K562 (cell line): ENCODE results near the gene TMEM86B. TPM values are rescaled to one million over a fixed set of nuclear protein-coding genes. Genes with fewer than 3 reads are reported as not detected.

Experiments
- ARNT ChIP-seq, 2 experiments: fragments of 450-650 bp; IDR thresholded peaks; 2 replicates each; pipeline ENCODE4 v1.6.1; 2016; ENCODE audit warnings: mild to moderate bottlenecking in 1 of 2
- KLF16 ChIP-seq: IDR thresholded peaks from 2 replicates; pipeline ENCODE4 v1.6.1; 2016; ENCODE audit warnings: antibody characterized with exemption
- KLF6 ChIP-seq: fragments of 250-450 bp; sonication (Bioruptor Pico); IDR thresholded peaks from 2 replicates; pipeline ENCODE4 v1.4.0; 2020; ENCODE audit warnings: mild to moderate bottlenecking, moderate library complexity, borderline replicate concordance
- NBN ChIP-seq: fragments of 450-650 bp; IDR thresholded peaks from 2 replicates; pipeline ENCODE4 v1.6.1; 2016; ENCODE audit warnings: low read depth, mild to moderate bottlenecking
- RHOXF2B ChIP-seq: fragments of 250-450 bp; sonication (Bioruptor Pico); conservative IDR thresholded peaks from 2 replicates; pipeline ENCODE4 v1.5.1; 2021
- SIX5 ChIP-seq, 2 experiments: IDR thresholded peaks; 2 replicates each; pipeline ENCODE4 v1.6.1; 2011; ENCODE audit warnings: low read length in 2 of 2, borderline replicate concordance in 1 of 2, low read depth in 1 of 2, mild to moderate bottlenecking in 1 of 2, moderate library complexity in 1 of 2; ENCODE audit not compliant: insufficient read depth in 1 of 2
- SRSF1 ChIP-seq: fragments of 200-400 bp; formaldehyde crosslinking; IDR thresholded peaks from 2 replicates; pipeline ENCODE4 v1.6.1; 2017; ENCODE audit warnings: mild to moderate bottlenecking, low read depth, low read length, moderate library complexity
- SRSF3 ChIP-seq: fragments of 200-400 bp; formaldehyde crosslinking; IDR thresholded peaks from 2 replicates; pipeline ENCODE4 v1.6.1; 2016; ENCODE audit warnings: mild to moderate bottlenecking, low read length, moderate library complexity; ENCODE audit not compliant: insufficient read depth
- U2AF1 ChIP-seq: fragments of 200-400 bp; formaldehyde crosslinking; optimal IDR thresholded peaks from 2 replicates; pipeline ENCODE3; 2017; ENCODE audit warnings: mild to moderate bottlenecking, low read depth, low read length, moderate library complexity
- ZC3H8 ChIP-seq: fragments of 450-650 bp; IDR thresholded peaks from 2 replicates; pipeline ENCODE4 v1.6.1; 2017
- ZNF253 ChIP-seq: fragments of 250-450 bp; sonication (Bioruptor Pico); conservative IDR thresholded peaks from 2 replicates; pipeline ENCODE4 v1.6.1; 2021; ENCODE audit warnings: mild to moderate bottlenecking
- ZNF41 ChIP-seq: fragments of 250-450 bp; sonication (Bioruptor Pico); conservative IDR thresholded peaks from 2 replicates; pipeline ENCODE4 v1.4.0; 2020; ENCODE audit warnings: mild to moderate bottlenecking
- polyA plus RNA-seq, 8 experiments: library from polyadenylated mRNA; depleted of rRNA in 4 of 8; stranded (reverse) in 5 of 8; unstranded in 3 of 8; fragments of >200 nt; fragmentation: Nextera tagmentation in 2 of 8; fragmentation: Illumina TruSeq in 1 of 8; extraction: Ambion mirVana in 2 of 8; extraction: Trizol in 1 of 8; gene quantifications; 2 replicates each; pipeline versions ENCODE4 v1.2.1 to v1.2.3, GENCODE V29; 2011 to 2014; ENCODE audit warnings: inconsistent platforms in 1 of 8, missing spikeins in 1 of 8
- total RNA-seq, 7 experiments: library from RNA; depleted of rRNA in 6 of 7; stranded (reverse); fragments of >200 nt in 6 of 7; fragmentation: Illumina TruSeq in 2 of 7; extraction: Trizol in 2 of 7; gene quantifications; 2 replicates each; pipeline versions ENCODE4 v1.2.1 to v1.2.3, GENCODE V29; 2011 to 2021; ENCODE audit warnings: low replicate concordance in 1 of 7
- TF ChIP-seq, protein P1 (sequence below), 2 experiments: fragments of 450-650 bp in 1 of 2; sonication (generic) in 1 of 2; formaldehyde crosslinking in 1 of 2; IDR thresholded peaks in 1 of 2; conservative IDR thresholded peaks in 1 of 2; 2 replicates each; pipeline versions ENCODE4 v1.6.1 to v1.8.1; 2016 to 2023; ENCODE audit warnings: mild to moderate bottlenecking in 2 of 2, moderate library complexity in 2 of 2, inconsistent platforms in 1 of 2, missing genetic modification reagents in 1 of 2
- TF ChIP-seq, protein P2 (sequence below), 2 experiments: fragments of 450-650 bp in 1 of 2; IDR thresholded peaks; 2 replicates each; pipeline ENCODE4 v1.6.1; 2011 to 2017; ENCODE audit warnings: low read depth in 2 of 2, antibody characterized with exemption in 1 of 2, borderline replicate concordance in 1 of 2, low read length in 1 of 2, mild to moderate bottlenecking in 1 of 2, mixed read lengths in 1 of 2; ENCODE audit not compliant: control insufficient read depth in 1 of 2
- TF ChIP-seq, protein P3 (sequence below): fragments of 150-350 bp; conservative IDR thresholded peaks from 2 replicates; pipeline ENCODE4 v1.6.1; 2014; ENCODE audit warnings: low read length
- TF ChIP-seq, protein P4 (sequence below): fragments of 250-450 bp; sonication (Bioruptor Pico); IDR thresholded peaks from 2 replicates; pipeline ENCODE4 v1.4.0; 2020; ENCODE audit warnings: mild to moderate bottlenecking, moderate library complexity

The TMEM86B gene
- total and polyA plus RNA-seq, 9 of the 15 experiments (the other 6 are each of a cell fraction or from before 2014, with no cell fraction given): 0.28 to 7.9 (median 2.1) TPM

DNA sequence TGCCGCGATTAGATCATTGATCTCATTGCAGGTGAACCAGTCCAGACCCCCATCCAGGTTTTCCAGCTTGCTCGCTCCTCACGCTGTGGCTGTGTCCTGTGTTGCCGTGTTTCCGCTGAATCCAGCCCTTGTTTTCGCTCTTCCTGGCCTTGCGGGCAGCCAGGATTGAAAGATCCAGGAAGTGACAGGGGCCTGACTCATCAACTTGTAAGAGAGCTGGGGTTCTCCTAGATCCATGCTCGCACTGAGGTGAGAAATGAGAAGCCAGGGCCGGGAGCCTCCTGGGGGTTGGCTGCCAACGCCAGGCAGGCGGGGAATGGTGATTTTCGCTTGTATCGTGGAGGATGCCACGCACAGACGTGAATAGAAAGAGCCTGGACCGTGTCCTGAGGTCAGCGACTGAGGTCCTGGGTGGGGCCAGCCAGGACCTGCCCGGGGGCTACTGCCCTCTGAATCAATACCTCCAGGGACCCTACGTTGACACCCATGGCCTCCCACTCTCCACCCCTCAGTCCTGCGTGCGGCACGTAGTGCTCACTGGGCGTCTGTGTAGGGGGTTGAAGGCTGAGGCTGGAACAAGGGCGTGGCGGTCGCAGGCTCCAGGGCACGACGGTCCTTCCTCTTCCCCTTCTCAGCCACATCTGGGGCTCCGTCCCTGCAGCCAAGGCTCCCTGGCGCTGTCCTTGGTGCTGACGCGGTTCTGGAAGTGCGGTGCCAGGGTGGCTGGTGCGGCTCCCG lies 11.9 kb downstream of the TMEM86B start (continued):
- TF ChIP-seq, protein P1, sequence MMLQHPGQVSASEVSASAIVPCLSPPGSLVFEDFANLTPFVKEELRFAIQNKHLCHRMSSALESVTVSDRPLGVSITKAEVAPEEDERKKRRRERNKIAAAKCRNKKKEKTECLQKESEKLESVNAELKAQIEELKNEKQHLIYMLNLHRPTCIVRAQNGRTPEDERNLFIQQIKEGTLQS (IDR thresholded peaks at IDR 0.05): peak; percentile 75
- TF ChIP-seq, protein P1 (CRISPR knock-in tag; conservative IDR thresholded peaks at IDR 0.05): peak; percentile 87
- TF ChIP-seq, protein P2, sequence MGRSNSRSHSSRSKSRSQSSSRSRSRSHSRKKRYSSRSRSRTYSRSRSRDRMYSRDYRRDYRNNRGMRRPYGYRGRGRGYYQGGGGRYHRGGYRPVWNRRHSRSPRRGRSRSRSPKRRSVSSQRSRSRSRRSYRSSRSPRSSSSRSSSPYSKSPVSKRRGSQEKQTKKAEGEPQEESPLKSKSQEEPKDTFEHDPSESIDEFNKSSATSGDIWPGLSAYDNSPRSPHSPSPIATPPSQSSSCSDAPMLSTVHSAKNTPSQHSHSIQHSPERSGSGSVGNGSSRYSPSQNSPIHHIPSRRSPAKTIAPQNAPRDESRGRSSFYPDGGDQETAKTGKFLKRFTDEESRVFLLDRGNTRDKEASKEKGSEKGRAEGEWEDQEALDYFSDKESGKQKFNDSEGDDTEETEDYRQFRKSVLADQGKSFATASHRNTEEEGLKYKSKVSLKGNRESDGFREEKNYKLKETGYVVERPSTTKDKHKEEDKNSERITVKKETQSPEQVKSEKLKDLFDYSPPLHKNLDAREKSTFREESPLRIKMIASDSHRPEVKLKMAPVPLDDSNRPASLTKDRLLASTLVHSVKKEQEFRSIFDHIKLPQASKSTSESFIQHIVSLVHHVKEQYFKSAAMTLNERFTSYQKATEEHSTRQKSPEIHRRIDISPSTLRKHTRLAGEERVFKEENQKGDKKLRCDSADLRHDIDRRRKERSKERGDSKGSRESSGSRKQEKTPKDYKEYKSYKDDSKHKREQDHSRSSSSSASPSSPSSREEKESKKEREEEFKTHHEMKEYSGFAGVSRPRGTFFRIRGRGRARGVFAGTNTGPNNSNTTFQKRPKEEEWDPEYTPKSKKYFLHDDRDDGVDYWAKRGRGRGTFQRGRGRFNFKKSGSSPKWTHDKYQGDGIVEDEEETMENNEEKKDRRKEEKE (IDR thresholded peaks at IDR 0.05; ENCODE audit: borderline replicate concordance in 1 of 2, control insufficient read depth in 1 of 2, low read depth in 2 of 2, low read length in 1 of 2): no peak
- TF ChIP-seq, protein P3, sequence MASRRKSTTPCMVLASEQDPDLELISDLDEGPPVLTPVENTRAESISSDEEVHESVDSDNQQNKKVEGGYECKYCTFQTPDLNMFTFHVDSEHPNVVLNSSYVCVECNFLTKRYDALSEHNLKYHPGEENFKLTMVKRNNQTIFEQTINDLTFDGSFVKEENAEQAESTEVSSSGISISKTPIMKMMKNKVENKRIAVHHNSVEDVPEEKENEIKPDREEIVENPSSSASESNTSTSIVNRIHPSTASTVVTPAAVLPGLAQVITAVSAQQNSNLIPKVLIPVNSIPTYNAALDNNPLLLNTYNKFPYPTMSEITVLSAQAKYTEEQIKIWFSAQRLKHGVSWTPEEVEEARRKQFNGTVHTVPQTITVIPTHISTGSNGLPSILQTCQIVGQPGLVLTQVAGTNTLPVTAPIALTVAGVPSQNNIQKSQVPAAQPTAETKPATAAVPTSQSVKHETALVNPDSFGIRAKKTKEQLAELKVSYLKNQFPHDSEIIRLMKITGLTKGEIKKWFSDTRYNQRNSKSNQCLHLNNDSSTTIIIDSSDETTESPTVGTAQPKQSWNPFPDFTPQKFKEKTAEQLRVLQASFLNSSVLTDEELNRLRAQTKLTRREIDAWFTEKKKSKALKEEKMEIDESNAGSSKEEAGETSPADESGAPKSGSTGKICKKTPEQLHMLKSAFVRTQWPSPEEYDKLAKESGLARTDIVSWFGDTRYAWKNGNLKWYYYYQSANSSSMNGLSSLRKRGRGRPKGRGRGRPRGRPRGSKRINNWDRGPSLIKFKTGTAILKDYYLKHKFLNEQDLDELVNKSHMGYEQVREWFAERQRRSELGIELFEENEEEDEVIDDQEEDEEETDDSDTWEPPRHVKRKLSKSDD: peak; percentile 58; the same call in 1 of the 2 replicates
- TF ChIP-seq NBN: peak; percentile 85
- 0 out of 2 replicates have a peak, but pooled peaks have one; percentile 57 for TF ChIP-seq ZC3H8
- peak; percentile 100 for TF ChIP-seq SRSF3
- TF ChIP-seq ARNT (IDR thresholded peaks at IDR 0.05): peak; percentile 89; a peak in 3 of 4 replicates
- TF ChIP-seq SRSF1: no peak
- TF ChIP-seq U2AF1: no peak
- no peak for TF ChIP-seq ZNF41 (CRISPR knock-in tag)
- TF ChIP-seq KLF16: peak; percentile 52; the same call in 1 of the 2 replicates
- TF ChIP-seq RHOXF2B: 0 out of 2 replicates have a peak, but pooled peaks have one; percentile 3
- no peak for TF ChIP-seq ZNF253
- TF ChIP-seq, protein P4, sequence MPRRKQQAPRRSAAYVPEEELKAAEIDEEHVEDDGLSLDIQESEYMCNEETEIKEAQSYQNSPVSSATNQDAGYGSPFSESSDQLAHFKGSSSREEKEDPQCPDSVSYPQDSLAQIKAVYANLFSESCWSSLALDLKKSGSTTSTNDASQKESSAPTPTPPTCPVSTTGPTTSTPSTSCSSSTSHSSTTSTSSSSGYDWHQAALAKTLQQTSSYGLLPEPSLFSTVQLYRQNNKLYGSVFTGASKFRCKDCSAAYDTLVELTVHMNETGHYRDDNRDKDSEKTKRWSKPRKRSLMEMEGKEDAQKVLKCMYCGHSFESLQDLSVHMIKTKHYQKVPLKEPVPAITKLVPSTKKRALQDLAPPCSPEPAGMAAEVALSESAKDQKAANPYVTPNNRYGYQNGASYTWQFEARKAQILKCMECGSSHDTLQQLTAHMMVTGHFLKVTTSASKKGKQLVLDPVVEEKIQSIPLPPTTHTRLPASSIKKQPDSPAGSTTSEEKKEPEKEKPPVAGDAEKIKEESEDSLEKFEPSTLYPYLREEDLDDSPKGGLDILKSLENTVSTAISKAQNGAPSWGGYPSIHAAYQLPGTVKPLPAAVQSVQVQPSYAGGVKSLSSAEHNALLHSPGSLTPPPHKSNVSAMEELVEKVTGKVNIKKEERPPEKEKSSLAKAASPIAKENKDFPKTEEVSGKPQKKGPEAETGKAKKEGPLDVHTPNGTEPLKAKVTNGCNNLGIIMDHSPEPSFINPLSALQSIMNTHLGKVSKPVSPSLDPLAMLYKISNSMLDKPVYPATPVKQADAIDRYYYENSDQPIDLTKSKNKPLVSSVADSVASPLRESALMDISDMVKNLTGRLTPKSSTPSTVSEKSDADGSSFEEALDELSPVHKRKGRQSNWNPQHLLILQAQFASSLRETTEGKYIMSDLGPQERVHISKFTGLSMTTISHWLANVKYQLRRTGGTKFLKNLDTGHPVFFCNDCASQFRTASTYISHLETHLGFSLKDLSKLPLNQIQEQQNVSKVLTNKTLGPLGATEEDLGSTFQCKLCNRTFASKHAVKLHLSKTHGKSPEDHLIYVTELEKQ (CRISPR knock-in tag): no peak
- 0 out of 4 replicates have a peak, but pooled peaks of 1 of the 2 experiments have one; percentile 3 for TF ChIP-seq SIX5 (IDR thresholded peaks at IDR 0.05; ENCODE audit: borderline replicate concordance in 1 of 2, insufficient read depth in 1 of 2, low read depth in 1 of 2, low read length in 2 of 2)
- peak; percentile 80; the same call in 1 of the 2 replicates for TF ChIP-seq KLF6 (CRISPR knock-in tag)
